ENCODE data around the gene EMCN. TPM values are rescaled to one million over a fixed set of nuclear protein-coding genes. Genes with fewer than 3 reads are reported as not detected.

EMCN gene
- total and polyA plus RNA-seq, 10 of the 15 experiments (the other 5 are each of a cell fraction or from before 2014, with no cell fraction given): not detected

DNA sequence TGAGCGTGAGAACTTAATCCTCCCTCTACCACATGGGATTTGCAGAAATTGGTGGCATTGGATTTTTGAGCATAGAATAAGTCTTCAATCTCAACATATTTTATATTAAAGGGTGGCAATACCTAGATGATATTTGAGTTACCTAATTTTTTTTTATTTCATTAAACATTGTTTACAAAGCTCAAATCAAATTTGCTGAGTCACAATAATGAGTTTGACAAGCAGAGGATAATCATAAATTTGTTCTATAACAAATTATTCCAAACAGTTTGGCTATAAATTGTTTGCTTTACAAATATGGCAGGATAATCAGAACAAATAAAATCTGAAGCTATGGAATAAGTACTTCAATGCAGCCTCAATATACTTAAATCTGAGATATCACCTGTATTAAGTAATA lies 22.7 kb downstream of the EMCN start (continued):
- no peak for TF ChIP-seq RFX5 (IDR thresholded peaks at IDR 0.05; ENCODE audit: low read depth, low read length)
- no peak for TF ChIP-seq HCFC1 (IDR thresholded peaks at IDR 0.05; ENCODE audit: low read length)

GRCh38 chr4:100494166-100494565 lies 23.7 kb downstream of the EMCN start:
- Histone ChIP-seq H3K4me2 (ENCODE audit: control insufficient read depth, insufficient read depth) (no peak overlapping the region), H3K27ac (ENCODE audit: control insufficient read depth, insufficient read depth) (no peak overlapping the region), H3K9ac (ENCODE audit: control insufficient read depth, insufficient read depth, low read length) (no peak overlapping the region), H3K36me3 (ENCODE audit: control insufficient read depth in 2 of 2, insufficient read depth in 2 of 2, low read length in 1 of 2) (no peaks in the 10 kb centered on the region), H3K9me3 (replicated peaks; ENCODE audit: control insufficient read depth, insufficient read depth, low read length) (no peaks in the 10 kb centered on the region), H4K20me1 (ENCODE audit: control insufficient read depth, insufficient read depth) (no peaks in the 10 kb centered on the region), H3K4me1 (ENCODE audit: control insufficient read depth, insufficient read depth, low read length) (no peaks in the 10 kb centered on the region), H3K4me3 (no peak overlapping the region), H3K79me2 (ENCODE audit: control insufficient read depth, insufficient read depth, low read length) (no peaks in the 10 kb centered on the region), H2AFZ (ENCODE audit: control insufficient read depth, low read depth, low read length) (no peak overlapping the region), H3K27me3 (replicated peaks in 1 of 2; ENCODE audit: control insufficient read depth in 2 of 2, insufficient read depth in 2 of 2, low read length in 1 of 2) (no peaks in the 10 kb centered on the region)
- ChIA-PET POLR2A (no interaction called here), CTCF (interaction anchor here (0.6 to 1.5 kb wide), 2 partner anchors 12 to 229 kb away, joined by 3 to 4 read pairs; no protein-coding TSS in a partner anchor), RAD21 (ENCODE audit: unreplicated experiment) (no interaction called here), SMC1A (ENCODE audit: uncharacterized antibody, unreplicated experiment) (interaction anchor here (0.6 kb wide), 1 partner anchor 53 kb away, joined by 4 read pairs; no protein-coding TSS in a partner anchor)
- in situ Hi-C loops (cut with MboI): no loop called here
- TF ChIP-seq, protein P1, sequence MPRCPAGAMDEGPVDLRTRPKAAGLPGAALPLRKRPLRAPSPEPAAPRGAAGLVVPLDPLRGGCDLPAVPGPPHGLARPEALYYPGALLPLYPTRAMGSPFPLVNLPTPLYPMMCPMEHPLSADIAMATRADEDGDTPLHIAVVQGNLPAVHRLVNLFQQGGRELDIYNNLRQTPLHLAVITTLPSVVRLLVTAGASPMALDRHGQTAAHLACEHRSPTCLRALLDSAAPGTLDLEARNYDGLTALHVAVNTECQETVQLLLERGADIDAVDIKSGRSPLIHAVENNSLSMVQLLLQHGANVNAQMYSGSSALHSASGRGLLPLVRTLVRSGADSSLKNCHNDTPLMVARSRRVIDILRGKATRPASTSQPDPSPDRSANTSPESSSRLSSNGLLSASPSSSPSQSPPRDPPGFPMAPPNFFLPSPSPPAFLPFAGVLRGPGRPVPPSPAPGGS (IDR thresholded peaks at IDR 0.05; ENCODE audit: borderline replicate concordance, insufficient read depth, low read depth, low read length, poor library complexity, severe bottlenecking): no peak
- DNase-seq (ENCODE audit: low read depth, low spot score) (no peak), FAIRE-seq (no peak), ATAC-seq (no peak)
- intact Hi-C loops (cut with micrococcal nuclease; ENCODE audit: unreplicated experiment): no loop called here
- BruUV-seq (replicated peaks): no TSS peak

DNA sequence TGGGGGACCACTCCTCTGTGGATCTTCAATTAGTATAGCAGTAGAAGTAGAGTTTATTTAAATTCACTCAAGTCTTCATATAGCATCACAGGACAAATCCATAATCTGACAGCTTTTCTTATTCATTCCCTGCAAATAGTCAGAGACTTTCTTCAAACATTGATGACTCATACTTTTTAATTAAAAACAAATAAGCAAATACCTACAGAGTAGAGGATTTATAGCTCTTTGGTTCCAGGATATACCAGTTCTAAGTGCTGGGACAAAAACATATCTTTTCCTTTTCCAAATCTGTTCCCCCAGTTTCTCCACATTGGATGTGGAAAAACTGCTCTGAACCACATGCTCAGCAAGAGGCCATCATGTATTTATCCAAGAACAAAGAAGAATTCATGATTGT lies 24.1 kb downstream of the EMCN start:
- FAIRE-seq: no peak
- TF ChIP-seq ATF3 (IDR thresholded peaks at IDR 0.05; ENCODE audit: borderline replicate concordance, extremely low read depth, low read depth, low read length) (no peak), CHD4 (IDR thresholded peaks at IDR 0.05) (no peak), ZNF622 (IDR thresholded peaks at IDR 0.05) (no peak), SUPT20H (IDR thresholded peaks at IDR 0.05; ENCODE audit: borderline replicate concordance, control insufficient read depth, low read depth, low read length) (no peak), MTA2 (IDR thresholded peaks at IDR 0.05; ENCODE audit: low read depth) (no peak), E4F1 (IDR thresholded peaks at IDR 0.05; ENCODE audit: borderline replicate concordance, partially characterized antibody) (no peak), SUZ12 (IDR thresholded peaks at IDR 0.05; ENCODE audit: unreplicated experiment) (no peak), BRCA1 (IDR thresholded peaks at IDR 0.05; ENCODE audit: low read depth, low read length) (no peak), KAT2A (conservative IDR thresholded peaks at IDR 0.05; ENCODE audit: control insufficient read depth, low read depth, low read length) (no peak), MTA3 (IDR thresholded peaks at IDR 0.05; ENCODE audit: borderline replicate concordance, low read length) (no peak), FOXM1 (IDR thresholded peaks at IDR 0.05; ENCODE audit: low read depth, low read length) (no peak)

More for the DNA sequence above, 24.1 kb downstream of the EMCN start:
- DNase-seq (ENCODE audit: low read depth, low spot score): no peak
- Histone ChIP-seq H3K4me2 (ENCODE audit: control insufficient read depth, insufficient read depth) (no peak overlapping the region), H3K27me3 (replicated peaks in 1 of 2; ENCODE audit: control insufficient read depth in 2 of 2, insufficient read depth in 2 of 2, low read length in 1 of 2) (no peaks in the 10 kb centered on the region), H3K4me1 (ENCODE audit: control insufficient read depth, insufficient read depth, low read length) (no peaks in the 10 kb centered on the region), H3K79me2 (ENCODE audit: control insufficient read depth, insufficient read depth, low read length) (no peaks in the 10 kb centered on the region), H3K9ac (ENCODE audit: control insufficient read depth, insufficient read depth, low read length) (no peak overlapping the region), H3K36me3 (ENCODE audit: control insufficient read depth in 2 of 2, insufficient read depth in 2 of 2, low read length in 1 of 2) (no peaks in the 10 kb centered on the region), H3K9me3 (replicated peaks; ENCODE audit: control insufficient read depth, insufficient read depth, low read length) (no peaks in the 10 kb centered on the region), H2AFZ (ENCODE audit: control insufficient read depth, low read depth, low read length) (no peak overlapping the region), H3K27ac (ENCODE audit: control insufficient read depth, insufficient read depth) (no peak overlapping the region), H3K4me3 (no peak overlapping the region), H4K20me1 (ENCODE audit: control insufficient read depth, insufficient read depth) (no peaks in the 10 kb centered on the region)
- ATAC-seq: no peak
- ChIA-PET CTCF (interaction anchor here (1.5 kb wide), 1 partner anchor 12 kb away, joined by 4 read pairs; no protein-coding TSS in a partner anchor), SMC1A (ENCODE audit: uncharacterized antibody, unreplicated experiment) (interaction anchor here (0.6 kb wide), 1 partner anchor 53 kb away, joined by 4 read pairs; no protein-coding TSS in a partner anchor), RAD21 (ENCODE audit: unreplicated experiment) (no interaction called here), POLR2A (no interaction called here)
- BruUV-seq (replicated peaks): no TSS peak
- in situ Hi-C loops (cut with MboI): no loop called here
- intact Hi-C loops (cut with micrococcal nuclease; ENCODE audit: unreplicated experiment): no loop called here
